ENCODE data around the gene ANKRD39. TPM values are rescaled to one million over a fixed set of nuclear protein-coding genes. Genes with fewer than 3 reads are reported as not detected.
A peak's percentile ranks its signal among the peaks of the same experiment; 100 is the strongest.

Gene ANKRD39
- total RNA-seq, 2 donors from 2014 or later = 8.4 to 18.0 TPM

DNA sequence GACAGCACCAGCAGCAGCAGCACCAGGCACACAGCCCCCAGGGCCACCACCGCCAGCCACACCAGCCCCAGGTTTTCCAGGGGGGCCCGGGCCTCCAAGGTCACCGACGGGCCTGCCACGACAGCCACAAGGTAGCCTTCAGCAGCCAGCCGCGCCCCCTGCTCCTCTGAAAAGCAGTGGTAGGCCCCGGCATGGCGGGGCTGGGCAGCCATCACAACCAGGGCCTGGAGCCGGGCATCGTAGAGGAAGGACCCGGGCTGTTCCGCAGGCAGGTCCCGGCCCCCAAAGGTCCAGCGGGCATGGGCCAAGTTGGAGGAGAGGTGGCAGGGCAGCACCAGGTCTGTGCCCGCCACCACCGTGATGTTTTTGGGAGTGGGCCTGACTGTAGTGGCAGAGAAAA, 3.3 kb upstream of the ANKRD39 start:
- peaks cover 16 to 34% of the 10 kb centered on the region in 2 donors for H3K4me1 ChIP-seq (ENCODE audit: control insufficient read depth in 1 of 2, low read depth in 2 of 2)
- no peak overlapping the region for H3K27ac ChIP-seq
- H3K36me3 ChIP-seq = peaks cover 52% of the 10 kb centered on the region
- no peaks in the 10 kb centered on the region for H3K9me3 ChIP-seq
- H3K4me3 ChIP-seq = no peak overlapping the region
- TF ChIP-seq, protein P1, sequence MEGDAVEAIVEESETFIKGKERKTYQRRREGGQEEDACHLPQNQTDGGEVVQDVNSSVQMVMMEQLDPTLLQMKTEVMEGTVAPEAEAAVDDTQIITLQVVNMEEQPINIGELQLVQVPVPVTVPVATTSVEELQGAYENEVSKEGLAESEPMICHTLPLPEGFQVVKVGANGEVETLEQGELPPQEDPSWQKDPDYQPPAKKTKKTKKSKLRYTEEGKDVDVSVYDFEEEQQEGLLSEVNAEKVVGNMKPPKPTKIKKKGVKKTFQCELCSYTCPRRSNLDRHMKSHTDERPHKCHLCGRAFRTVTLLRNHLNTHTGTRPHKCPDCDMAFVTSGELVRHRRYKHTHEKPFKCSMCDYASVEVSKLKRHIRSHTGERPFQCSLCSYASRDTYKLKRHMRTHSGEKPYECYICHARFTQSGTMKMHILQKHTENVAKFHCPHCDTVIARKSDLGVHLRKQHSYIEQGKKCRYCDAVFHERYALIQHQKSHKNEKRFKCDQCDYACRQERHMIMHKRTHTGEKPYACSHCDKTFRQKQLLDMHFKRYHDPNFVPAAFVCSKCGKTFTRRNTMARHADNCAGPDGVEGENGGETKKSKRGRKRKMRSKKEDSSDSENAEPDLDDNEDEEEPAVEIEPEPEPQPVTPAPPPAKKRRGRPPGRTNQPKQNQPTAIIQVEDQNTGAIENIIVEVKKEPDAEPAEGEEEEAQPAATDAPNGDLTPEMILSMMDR (IDR thresholded peaks at IDR 0.05) = no peak
- no peak for DNase-seq (ENCODE audit: low spot score)
- no peak for ATAC-seq (ENCODE audit: insufficient number of reproducible peaks, low FRiP score, low read depth)
- no peaks in the 10 kb centered on the region for H3K27me3 ChIP-seq (replicated peaks; ENCODE audit: insufficient read depth)

DNA sequence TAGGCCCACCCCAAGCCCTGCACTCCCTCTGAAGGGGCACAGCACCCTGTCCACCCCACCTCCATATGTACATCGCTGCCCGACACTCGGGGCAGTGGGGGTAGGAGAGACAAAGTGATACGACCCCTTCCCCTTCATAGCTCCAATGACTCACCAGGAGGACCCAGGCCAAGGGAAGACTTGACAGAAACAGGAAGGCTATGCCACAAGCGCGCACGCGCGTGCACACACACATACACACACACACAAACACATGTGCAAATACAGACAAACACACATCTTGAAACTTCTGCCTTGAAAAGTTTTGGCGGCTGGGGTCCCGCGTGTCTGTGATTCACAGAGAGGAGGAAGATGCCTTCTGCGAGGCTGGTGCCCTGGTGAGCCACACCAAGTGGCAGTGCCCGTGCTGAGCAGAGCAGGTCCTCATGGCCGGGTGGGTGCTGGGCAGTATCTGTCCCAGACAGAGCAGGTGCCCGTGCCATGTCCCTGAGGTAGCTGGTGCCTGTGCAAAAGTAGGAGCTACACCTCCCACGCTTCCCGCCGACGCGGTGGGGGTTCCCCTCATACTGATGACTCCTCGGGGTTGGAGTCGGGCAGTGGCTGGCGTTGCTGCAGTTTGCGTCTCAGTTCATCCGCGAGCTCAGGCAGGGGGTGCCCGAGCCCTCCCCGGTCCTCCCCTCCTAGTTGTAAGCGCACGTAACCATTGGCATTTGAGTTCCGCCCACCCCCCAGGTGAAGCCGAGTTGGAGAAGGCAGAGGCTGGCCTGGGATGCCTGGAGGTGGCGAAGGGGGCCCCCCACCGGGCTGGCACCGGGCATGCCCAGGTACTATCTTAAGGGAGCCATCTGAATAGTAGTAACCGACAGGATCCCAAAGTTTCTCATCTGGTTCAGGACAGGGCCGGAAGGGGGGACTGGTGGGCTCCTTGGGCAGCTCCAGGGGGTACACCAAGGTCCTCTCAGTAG, 2.5 kb upstream of the ANKRD39 start:
- ATAC-seq (ENCODE audit: insufficient number of reproducible peaks, low FRiP score, low read depth) (no peak), DNase-seq (ENCODE audit: low spot score) (no peak)
- H3K36me3 ChIP-seq = peaks cover 45% of the 10 kb centered on the region
- no peak overlapping the region for H3K4me3 ChIP-seq
- TF ChIP-seq, protein P1 (IDR thresholded peaks at IDR 0.05) = no peak
- no peaks in the 10 kb centered on the region for H3K9me3 ChIP-seq
- H3K27ac ChIP-seq = peak overlapping the region; percentile 75 to 86
- H3K27me3 ChIP-seq (replicated peaks; ENCODE audit: insufficient read depth) = no peaks in the 10 kb centered on the region
- peaks cover 16 to 30% of the 10 kb centered on the region in 2 donors for H3K4me1 ChIP-seq (ENCODE audit: control insufficient read depth in 1 of 2, low read depth in 2 of 2)

DNA sequence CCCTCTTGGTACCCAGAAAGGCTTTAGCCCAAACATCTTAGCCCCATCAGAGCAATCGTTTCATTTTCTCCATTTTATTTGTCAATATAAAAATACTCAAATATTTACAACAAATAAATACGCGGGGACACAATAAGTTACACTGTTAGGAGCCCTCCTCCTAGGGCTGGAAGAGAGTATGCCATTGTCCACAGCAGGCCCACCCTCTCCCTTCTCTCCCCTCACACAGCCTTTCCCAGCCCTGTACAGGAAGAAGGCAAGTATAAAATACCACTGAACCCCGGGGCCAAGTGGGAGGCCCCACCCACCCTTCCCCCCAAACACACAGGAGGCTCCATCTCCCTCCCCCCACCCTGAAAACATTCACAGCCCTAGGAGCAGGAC, 1.9 kb upstream of the ANKRD39 start:
- TF ChIP-seq, protein P1 (IDR thresholded peaks at IDR 0.05) = no peak
- Histone ChIP-seq H3K27me3 (replicated peaks; ENCODE audit: insufficient read depth) (no peaks in the 10 kb centered on the region), H3K36me3 (peaks cover 39% of the 10 kb centered on the region), H3K27ac (peak overlapping the region; percentile 75 to 86), H3K4me3 (no peak overlapping the region), H3K9me3 (no peaks in the 10 kb centered on the region), H3K4me1 (ENCODE audit: control insufficient read depth in 1 of 2, low read depth in 2 of 2) (peaks cover 16 to 30% of the 10 kb centered on the region in 2 donors)
- no peak for ATAC-seq (ENCODE audit: insufficient number of reproducible peaks, low FRiP score, low read depth)
- no peak for DNase-seq (ENCODE audit: low spot score)

DNA sequence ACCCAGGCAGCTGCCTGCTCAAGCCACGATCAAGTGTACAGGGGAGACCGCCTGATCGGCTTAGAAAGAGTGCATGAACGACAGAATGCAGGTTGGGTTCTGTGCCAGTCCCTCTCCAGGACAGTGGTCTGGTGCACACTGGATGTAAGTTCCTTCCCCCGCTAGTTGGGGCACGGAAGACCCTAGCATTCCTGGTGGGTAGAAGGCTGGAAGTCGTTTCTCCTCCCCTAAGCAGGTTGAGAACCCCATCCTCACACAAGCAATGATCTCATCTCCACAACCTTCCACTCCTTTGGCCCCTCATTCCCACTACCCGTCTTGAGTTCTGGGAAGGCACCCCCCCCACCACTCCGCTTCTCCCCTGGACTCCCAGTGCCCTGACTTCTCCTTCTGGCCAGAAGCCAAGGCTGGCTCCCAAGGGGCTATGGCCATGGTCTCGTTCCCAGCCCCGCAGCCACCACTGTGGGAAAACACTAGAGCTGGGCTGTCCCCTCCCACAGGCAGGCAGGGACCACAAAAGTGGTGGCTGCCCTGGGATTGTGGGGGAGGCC, 1.4 kb upstream of the ANKRD39 start:
- Histone ChIP-seq H3K27ac (peak overlapping the region; percentile 75 to 86), H3K4me3 (peak overlapping the region; percentile 93), H3K27me3 (replicated peaks; ENCODE audit: insufficient read depth) (no peaks in the 10 kb centered on the region), H3K4me1 (ENCODE audit: control insufficient read depth in 1 of 2, low read depth in 2 of 2) (peaks cover 16 to 30% of the 10 kb centered on the region in 2 donors), H3K36me3 (peaks cover 36% of the 10 kb centered on the region), H3K9me3 (no peaks in the 10 kb centered on the region)
- TF ChIP-seq, protein P1 (IDR thresholded peaks at IDR 0.05) = peak; percentile 1
- no peak for DNase-seq (ENCODE audit: low spot score)
- ATAC-seq (ENCODE audit: insufficient number of reproducible peaks, low FRiP score, low read depth) = no peak
